Body of pancreas (tissue), 4 donors: ENCODE data around the gene NAT9.

ENCODE experiments used
- CTCF ChIP-seq, 7 experiments: fragments of 450-650 bp in 4 of 7; fragments of 200-600 bp in 3 of 7; sonication (generic) in 3 of 7; IDR thresholded peaks; one replicate each; pipeline ENCODE4 v1.5.1; 2016 to 2019; ENCODE audit warnings: antibody characterized with exemption in 7 of 7
- POLR2A ChIP-seq, 3 donors: fragments of 450-650 bp; IDR thresholded peaks; one replicate each; pipeline ENCODE4 v1.6.1; 2016; ENCODE audit warnings: antibody characterized with exemption in 3 of 3, mild to moderate bottlenecking in 2 of 3

GRCh38 chr17:74780443-74781238 is 4.5 kb upstream of the NAT9 start:
- peak in 3 of 7 experiments; percentile 9 to 19 (median 15) for TF ChIP-seq CTCF (IDR thresholded peaks at IDR 0.05)
- TF ChIP-seq POLR2A (IDR thresholded peaks at IDR 0.05), result no peak
